ENCODE results near the gene TNS3. TPM values are rescaled to one million over a fixed set of nuclear protein-coding genes. Genes with fewer than 3 reads are reported as not detected.
"Not testable (repeated sequence)": the region's sequence is repeated elsewhere in the genome, so short reads cannot be mapped to it uniquely, and the experiment has no call there.

TNS3 gene
- total RNA-seq, 1 donor from 2014 or later: 210 TPM

GRCh38 chr7:47561715-47562446, 20.0 kb downstream of the TNS3 start:
- DNase-seq (ENCODE audit: low read depth): no peak

GRCh38 chr7:47559306-47560220, 22.3 kb downstream of the TNS3 start:
- no peak for DNase-seq (ENCODE audit: low read depth)

DNA sequence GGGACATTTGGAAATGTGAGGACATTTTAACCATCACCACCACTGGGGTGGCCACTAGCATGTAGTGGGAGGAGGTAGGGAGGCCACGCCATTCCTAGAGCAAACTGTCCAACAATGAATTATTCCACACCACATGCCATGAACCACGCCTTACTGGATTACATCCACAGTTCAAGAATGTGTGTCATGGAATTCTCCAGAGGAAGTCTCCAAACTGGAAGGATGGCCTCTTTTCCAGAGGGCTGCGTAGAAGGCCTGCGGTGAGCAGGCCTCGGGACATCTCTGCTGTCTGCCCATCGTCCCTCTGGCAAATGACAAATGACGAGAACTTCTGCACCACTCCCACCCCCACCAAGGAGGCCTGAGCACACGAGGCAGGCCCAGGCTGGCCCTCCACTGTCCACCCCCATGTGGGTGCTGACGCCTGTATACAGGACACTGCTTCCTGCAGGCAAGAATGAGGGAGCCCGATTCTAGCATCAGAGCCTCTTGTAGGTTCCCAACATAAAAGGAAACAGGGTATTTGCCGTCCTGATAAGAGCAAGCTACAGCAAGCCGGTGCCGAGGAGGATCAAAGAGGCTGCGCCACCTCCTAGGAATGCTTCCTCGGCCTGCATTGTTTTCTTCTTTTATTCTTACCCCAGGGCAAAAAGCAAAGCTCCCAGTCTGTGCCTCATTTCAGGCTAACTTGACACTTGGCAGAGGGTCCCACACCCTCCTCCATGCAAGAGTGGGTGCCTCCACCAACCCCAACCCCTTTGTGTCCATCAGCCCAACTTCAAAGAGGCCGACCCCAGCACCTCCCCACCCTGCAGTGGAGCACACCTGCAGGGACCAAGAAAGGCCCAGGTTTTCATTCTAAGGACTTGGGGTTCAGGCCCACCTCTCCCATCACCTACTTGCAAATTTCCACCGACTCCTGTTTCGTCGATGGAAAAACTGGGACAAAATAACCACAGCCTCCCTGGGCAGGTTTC, 23.9 kb downstream of the TNS3 start:
- no peak for DNase-seq (ENCODE audit: low read depth)

- DNase-seq (ENCODE audit: low read depth): no peak
These were observed 24.6 kb downstream of the TNS3 start for GRCh38 chr7:47557317-47557693.

DNA sequence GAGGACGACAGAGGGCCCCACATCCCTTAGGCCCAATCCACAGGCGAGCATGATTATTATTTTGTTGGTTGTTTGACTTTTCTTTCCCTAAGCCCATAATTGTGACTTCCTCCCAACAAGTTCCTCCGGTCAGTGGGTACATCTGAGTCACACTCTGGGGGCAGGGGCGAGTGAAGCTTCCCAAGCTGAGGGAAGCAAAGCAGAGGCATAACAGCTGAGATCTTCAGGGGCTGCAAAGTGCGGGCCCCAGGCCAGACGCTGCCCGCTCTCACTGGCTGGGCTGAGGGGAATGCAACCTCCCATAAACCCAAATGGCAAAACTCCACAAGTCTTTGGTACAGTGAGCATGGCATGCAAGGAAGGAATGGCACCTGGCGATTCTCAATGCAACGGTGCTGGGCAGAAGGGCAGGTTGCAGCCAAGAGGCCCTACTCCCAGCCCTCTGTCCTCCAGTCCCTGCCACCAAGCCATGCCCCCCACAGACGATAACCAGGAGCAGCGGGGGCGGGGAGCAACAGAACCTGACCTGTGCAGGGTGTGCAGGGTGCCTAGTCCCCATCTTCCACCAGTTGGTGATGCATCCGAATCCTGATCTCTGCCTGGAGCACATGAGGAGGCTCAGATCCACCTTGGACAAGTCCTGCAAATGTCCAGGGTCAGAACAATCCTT, 25.3 kb downstream of the TNS3 start:
- no peak for DNase-seq (ENCODE audit: low read depth)

DNA sequence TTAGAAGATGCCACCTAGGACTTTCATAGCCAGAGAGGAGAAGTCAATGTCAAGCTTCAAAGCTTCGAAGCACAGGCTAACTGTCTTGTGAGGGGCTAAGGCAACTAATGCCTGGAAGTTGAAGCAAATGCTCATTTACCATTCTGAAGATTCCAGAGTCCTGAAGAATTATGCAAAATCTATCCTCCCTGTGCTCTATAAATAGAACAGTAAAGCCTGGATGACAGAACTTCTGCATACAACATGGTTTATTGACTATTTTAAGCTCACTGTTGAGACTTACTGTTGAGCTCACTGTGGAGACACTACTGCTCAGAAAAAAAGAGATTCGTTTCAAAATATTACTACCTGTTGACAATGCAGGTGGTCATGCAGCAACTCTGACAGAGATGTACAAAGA, 28.6 kb downstream of the TNS3 start:
- DNase-seq (ENCODE audit: low read depth): no peak

DNA sequence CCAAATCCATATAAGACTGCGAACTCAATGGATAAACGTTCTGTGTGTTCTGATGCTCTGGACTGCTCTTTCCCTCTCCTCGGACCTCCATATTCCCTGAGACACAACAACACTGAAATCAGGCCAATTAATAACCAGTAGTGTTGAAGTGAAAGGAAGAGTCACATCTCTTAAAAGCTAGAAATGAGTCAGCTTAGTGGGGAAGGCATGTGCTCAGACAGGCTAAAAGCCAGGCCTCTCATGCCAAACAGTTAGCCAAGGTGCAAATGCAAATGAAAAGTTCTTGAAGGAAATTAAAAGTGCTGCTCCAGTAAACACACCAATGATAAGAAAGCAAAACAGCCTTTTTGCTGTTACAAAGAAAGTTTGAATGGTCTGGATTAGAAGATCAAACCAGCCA, 29.3 kb downstream of the TNS3 start:
- DNase-seq (ENCODE audit: low read depth): peak; percentile 96

GRCh38 chr7:47551668-47552440, 30.1 kb downstream of the TNS3 start:
- no peak for DNase-seq (ENCODE audit: low read depth)

DNA sequence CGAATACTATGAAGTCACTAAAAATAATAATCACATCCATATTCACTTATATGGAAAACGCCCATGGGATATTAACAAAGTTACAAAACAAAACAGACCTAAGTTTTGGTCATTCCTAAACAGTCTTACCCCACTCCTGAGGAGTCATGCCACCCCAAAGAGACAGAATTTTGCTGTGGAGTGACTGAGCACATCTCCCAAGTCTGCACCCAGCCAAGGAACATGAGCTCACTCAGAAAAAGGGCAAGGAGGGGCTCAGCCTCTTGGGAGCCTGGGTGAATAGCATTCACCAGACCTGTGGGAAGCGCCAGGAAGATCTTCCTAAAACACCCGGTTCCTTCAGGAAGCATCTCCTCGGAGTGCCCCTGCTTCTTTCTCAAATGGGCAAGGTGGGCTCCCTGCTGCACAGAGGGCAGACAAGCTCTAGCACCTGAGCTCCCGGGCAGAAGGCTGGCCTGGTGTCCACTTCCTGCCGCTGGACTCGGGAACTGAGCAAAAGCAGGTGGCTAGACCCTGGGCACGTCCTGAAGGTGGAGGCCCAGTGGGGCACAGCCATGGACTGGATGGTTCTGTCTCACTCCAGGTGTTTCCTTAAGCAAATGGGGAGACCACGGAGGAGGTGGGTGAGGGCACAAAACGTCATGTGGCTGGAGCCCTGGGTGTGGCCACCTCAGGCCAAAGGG, 31.0 kb downstream of the TNS3 start:
- DNase-seq (ENCODE audit: low read depth): no peak

DNA sequence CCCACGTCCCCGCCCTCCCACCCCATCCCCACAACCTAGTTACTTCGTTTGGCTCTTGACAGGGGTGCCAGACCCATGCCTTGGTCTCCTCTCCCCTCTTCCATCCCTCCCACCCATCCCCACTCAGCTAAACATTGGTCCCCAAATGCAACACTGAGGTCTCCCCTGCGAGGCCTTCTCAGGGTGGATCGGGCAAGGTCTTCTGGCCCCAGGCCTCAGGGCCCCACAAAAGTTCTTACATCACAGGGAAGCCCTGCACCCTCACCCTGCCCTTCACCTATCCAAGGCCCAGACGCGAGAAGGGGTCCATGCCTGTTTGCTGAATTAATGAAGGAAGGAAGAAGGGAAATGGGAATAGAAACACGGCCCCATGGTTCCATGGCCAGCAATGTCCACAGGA, 32.0 kb downstream of the TNS3 start:
- DNase-seq (ENCODE audit: low read depth): no peak

DNA sequence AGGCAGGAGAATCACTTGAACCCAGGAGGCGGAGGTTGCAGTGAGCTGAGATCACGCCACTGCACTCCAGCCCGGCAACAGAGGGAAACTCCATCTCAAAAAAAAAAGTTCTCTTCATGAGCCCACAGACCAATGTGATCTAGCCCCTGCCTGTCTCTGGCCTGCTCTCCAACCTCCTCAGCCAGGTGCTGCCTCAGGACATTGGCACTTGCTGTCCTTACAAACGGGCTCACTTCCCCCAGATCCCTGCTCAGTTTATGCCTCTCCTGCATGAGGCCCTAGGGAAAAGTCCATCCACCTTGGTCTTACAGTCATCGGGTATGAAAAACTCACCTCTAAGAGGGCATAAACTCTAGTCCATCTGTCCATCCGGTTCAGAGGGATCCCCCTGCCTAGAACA, 32.5 kb downstream of the TNS3 start:
- no peak for DNase-seq (ENCODE audit: low read depth)

GRCh38 chr7:47548546-47548945, 33.4 kb downstream of the TNS3 start:
- DNase-seq (ENCODE audit: low read depth): no peak

GRCh38 chr7:47546733-47547494, 35.0 kb downstream of the TNS3 start:
- DNase-seq (ENCODE audit: low read depth): no peak

- DNase-seq (ENCODE audit: low read depth): no peak
These were observed 35.7 kb downstream of the TNS3 start for GRCh38 chr7:47546171-47546570.

DNA sequence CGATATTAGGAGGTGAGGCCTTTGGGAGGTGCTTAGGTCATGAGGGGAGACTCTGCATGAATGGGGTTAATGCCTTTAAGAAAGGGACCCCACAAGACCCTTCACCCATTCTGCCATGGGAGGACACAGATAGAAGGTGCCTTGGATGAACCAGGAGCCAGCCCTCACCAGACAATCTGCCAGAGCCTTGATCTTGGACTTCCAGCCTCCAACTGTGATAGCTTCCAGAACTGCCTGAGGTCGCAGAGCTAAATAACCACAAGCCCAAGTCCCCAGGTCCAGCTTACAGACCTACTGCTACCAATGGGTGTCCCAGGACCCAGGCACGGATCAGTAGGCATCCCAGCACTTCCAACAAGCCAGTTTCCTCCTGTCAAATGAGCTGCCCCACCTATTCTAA, 37.5 kb downstream of the TNS3 start:
- DNase-seq (ENCODE audit: low read depth): no peak

DNA sequence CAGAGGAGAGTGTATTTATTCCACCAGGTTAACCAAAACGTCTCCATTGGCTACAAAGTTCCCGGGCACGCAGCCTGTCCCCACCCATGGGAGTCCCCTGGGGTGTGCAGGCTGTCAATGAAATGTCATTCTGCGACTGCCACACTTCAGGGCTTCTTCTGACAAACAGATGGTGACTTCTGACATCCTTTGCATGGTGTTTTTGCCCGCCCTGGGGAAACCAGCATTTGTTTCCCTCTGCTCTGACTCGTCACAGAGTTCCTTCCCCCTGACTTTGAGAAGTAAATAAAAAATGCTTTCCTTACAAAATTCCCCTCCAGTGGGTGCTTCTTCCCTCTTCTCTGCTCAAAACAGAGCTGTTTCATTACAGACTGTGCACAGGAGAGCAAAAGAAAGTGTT, 38.2 kb downstream of the TNS3 start:
- no peak for DNase-seq (ENCODE audit: low read depth)

DNA sequence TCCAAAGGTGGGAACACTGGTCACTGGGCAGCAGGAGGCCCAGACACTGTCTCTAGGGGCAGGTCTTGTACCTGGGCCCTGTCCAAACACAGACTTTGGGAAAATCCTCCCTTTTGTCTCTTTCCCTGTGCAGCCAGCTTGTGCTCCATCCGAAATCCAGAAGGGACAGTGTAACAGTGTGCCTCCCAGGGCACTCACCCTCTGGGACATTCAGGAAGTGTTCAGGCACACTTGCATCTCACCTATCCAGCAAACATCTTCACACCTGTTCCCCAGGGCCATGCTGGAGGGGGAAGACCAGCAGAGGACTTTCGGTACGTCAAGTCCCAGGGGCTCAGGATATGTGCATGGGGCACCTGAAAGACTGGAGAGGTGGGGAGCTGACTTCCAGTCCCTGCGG, 38.9 kb downstream of the TNS3 start:
- DNase-seq (ENCODE audit: low read depth): no peak

DNA sequence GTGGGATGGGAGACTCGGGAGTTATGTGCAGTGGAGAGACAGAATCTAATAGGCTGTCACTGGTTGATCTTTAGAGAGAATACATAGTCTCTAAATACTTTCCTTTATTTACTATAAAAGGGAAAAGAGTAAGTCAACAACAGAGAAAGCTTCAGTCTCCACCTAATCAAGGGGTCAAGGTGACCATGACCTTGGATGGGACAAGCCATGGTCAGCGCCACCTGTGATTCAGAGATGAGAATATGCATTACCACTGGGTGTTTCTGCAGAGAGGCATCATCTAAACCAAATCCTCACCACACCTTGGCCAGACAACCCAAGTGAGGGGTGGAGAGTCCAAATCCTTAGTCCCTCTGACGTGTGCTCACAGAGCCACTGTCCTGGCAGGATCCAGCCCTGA, 39.9 kb downstream of the TNS3 start:
- no peak for DNase-seq (ENCODE audit: low read depth)

- not testable (repeated sequence) for DNase-seq (ENCODE audit: low read depth)
These were observed 40.4 kb downstream of the TNS3 start for GRCh38 chr7:47541485-47541884.

Measured in renal cortical epithelial cell (primary cell).